Activated naive CD8-positive, alpha-beta T cell treated with anti-CD3 and anti-CD28 coated beads, Interleukin-2, amount 10 ng/mL, durations not matched to agents 7 days and 5 days (primary cell): ENCODE measurements around the gene FRG2. TPM values are rescaled to one million over a fixed set of nuclear protein-coding genes. Genes with fewer than 3 reads are reported as not detected.
A peak's percentile ranks its signal among the peaks of the same experiment; 100 is the strongest.
"Not testable (repeated sequence)": the region's sequence is repeated elsewhere in the genome, so short reads cannot be mapped to it uniquely, and the experiment has no call there.

ENCODE experiments used
- ATAC-seq: fragments of 150-1000 bp; cut with Tn5 transposase; one replicate; pipeline ENCODE4 v1.10.0; 2021; ENCODE audit warnings: low read depth, moderate library complexity
- POLR2A ChIA-PET: fragments of 350-600 bp; sonication (Branson Sonifier 250); formaldehyde crosslinking; loops from one replicate; lab custom pipeline; 2021; ENCODE audit warnings: antibody characterized with exemption; lab: Charles Lee
- DNase-seq: peaks from one replicate; pipeline ENCODE4 v3.0.0; 2021
- H3K27ac Mint-ChIP-seq: one replicate; pipeline ENCODE4 v1.8.0; 2022; ENCODE audit warnings: mild to moderate bottlenecking, mixed read lengths
- H3K27me3 Mint-ChIP-seq: one replicate; pipeline ENCODE4 v1.8.0; 2022; ENCODE audit warnings: mild to moderate bottlenecking, moderate library complexity, mixed read lengths
- H3K36me3 Mint-ChIP-seq: one replicate; pipeline ENCODE4 v1.8.0; 2021; ENCODE audit warnings: mild to moderate bottlenecking, mixed read lengths
- H3K4me1 Mint-ChIP-seq: one replicate; pipeline ENCODE4 v1.8.0; 2021; ENCODE audit warnings: mixed read lengths
- H3K4me3 Mint-ChIP-seq: one replicate; pipeline ENCODE4 v1.8.0; 2022; ENCODE audit warnings: mild to moderate bottlenecking, moderate library complexity, mixed read lengths
- H3K9me3 Mint-ChIP-seq: one replicate; pipeline ENCODE4 v1.8.0; 2021; ENCODE audit warnings: mixed read lengths
- total RNA-seq, 2 experiments: library from RNA; stranded (reverse); gene quantifications; one replicate each; pipeline ENCODE4 v1.2.3, GENCODE V29; 2021

FRG2 gene
- total RNA-seq, 2 experiments from 2014 or later, result not detected

DNA sequence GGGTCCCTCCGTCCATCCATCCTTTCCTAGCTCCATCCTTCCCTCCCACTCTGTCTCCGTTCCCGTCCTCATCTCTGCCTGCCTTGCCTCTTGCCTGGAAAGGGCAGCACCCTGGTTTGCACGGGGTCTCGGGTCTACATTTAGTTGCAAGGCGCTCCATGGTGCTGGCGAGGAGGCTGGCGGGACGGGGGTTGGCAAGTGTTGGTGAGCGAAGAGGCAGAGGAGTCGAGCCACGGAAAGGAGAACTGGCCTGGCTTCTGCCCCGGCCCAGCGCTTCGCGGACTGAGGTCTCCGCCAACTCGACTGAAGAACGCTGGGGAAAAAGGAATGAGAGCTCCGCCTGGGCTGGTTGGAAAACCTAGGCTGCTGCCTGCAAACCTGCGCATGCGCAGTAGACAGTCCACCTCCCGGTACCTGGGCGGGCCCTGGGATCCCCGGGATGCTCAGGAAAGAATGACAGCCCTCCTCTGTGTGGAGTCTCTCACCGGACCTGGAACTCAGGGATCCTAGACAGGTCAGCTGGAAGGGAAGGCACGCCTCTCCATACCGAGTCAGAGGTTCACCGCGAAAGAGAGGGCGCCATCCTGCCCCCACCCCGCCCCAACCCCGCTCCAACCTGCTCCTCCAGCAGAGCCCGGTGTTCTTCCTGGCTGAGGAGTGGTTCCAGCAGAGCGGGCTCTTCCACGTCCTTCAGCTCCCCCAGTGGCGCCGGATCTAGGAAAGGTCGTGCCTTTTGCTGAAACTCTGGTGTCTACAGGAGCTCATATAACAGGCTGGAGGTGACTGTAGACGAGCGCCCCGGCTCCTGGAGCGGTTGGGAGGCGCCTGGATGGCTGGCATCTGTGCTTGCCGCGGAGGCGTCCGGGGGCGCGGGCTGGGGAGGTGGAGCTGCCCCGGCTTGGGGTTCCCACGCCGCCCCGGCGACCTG lies 6.0 kb downstream of the FRG2 start:
- DNase-seq, result peak; percentile 58
- H3K9me3 Mint-ChIP-seq, result peaks cover 9% of the 10 kb centered on the region
- peaks cover 51% of the 10 kb centered on the region for H3K27me3 Mint-ChIP-seq
- POLR2A ChIA-PET, result no interaction called here
- H3K4me1 Mint-ChIP-seq, result peaks cover 18% of the 10 kb centered on the region
- H3K4me3 Mint-ChIP-seq, result peak overlapping the region; percentile 70
- peak overlapping the region; percentile 34 for H3K27ac Mint-ChIP-seq
- ATAC-seq, result no peak
- peaks cover 10% of the 10 kb centered on the region for H3K36me3 Mint-ChIP-seq

GRCh38 chr4:190019859-190020463 lies 7.1 kb downstream of the FRG2 start:
- POLR2A ChIA-PET, result not testable (repeated sequence)

GRCh38 chr4:190019023-190019858 lies 7.8 kb downstream of the FRG2 start:
- Mint-ChIP-seq H3K4me1 (peaks cover 22% of the 10 kb centered on the region), H3K27me3 (peaks cover 62% of the 10 kb centered on the region), H3K4me3 (peak overlapping the region; percentile 40), H3K9me3 (peaks cover 9% of the 10 kb centered on the region), H3K36me3 (peaks cover 12% of the 10 kb centered on the region), H3K27ac (peak overlapping the region; percentile 83)
- DNase-seq, result no peak
- ATAC-seq, result no peak
- POLR2A ChIA-PET, result no interaction called here

More at GRCh38 chr4:190019859-190020463, 7.1 kb downstream of the FRG2 start:
- H3K27me3 Mint-ChIP-seq, result peaks cover 58% of the 10 kb centered on the region
- H3K9me3 Mint-ChIP-seq, ATAC-seq, DNase-seq: not testable (repeated sequence)
- H3K36me3 Mint-ChIP-seq, result peaks cover 12% of the 10 kb centered on the region
- peak overlapping the region; percentile 83 for H3K27ac Mint-ChIP-seq
- peaks cover 22% of the 10 kb centered on the region for H3K4me1 Mint-ChIP-seq
- peak overlapping the region; percentile 40 for H3K4me3 Mint-ChIP-seq

DNA sequence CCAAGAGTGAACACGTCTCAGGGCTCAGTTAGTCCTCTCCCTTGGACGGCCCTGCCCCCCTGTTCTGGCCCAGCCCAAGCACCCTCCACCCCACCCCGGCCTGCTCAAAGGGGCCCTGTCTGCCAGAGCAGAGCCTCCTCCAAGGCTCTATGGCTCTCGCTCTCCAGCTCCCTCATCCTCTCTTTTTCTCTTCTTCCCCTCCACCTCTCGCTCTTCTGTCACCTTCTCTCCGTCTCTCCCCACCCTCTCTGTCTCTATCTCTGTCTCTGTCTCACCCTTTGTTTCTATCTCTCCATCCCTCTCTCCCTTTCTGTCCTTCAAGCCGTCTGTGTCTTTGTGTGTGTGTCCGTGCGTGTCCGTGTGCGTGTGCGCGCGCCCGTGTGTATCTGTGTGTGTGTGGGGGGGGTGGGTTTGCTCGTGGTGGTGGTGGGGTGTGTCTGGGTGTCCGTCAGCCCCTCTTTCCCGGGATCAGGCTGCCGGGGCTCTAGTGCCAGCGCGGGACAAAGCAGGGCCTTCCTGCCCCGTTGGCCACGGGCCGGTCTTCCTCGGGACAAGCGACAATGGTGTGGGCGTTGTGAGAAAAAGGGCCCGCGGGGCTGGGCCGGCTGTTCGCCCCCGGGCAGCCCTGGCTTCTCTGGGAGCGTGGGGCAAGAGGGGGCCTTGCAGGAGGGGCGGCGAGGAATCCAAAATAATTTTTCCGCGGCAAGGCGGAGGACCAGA lies 8.7 kb downstream of the FRG2 start:
- peaks cover 8% of the 10 kb centered on the region for H3K9me3 Mint-ChIP-seq
- POLR2A ChIA-PET, result no interaction called here
- peaks cover 67% of the 10 kb centered on the region for H3K27me3 Mint-ChIP-seq
- DNase-seq (no peak), ATAC-seq (no peak)
- peak overlapping the region; percentile 76 for H3K27ac Mint-ChIP-seq
- H3K4me1 Mint-ChIP-seq, result peaks cover 21% of the 10 kb centered on the region
- peak overlapping the region; percentile 12 for H3K4me3 Mint-ChIP-seq
- H3K36me3 Mint-ChIP-seq, result peaks cover 12% of the 10 kb centered on the region

GRCh38 chr4:190017357-190018200 lies 9.5 kb downstream of the FRG2 start:
- POLR2A ChIA-PET, result no interaction called here
- H3K27ac Mint-ChIP-seq, result peak overlapping the region; percentile 61
- H3K4me3 Mint-ChIP-seq, result no peak overlapping the region
- peaks cover 12% of the 10 kb centered on the region for H3K36me3 Mint-ChIP-seq
- peaks cover 19% of the 10 kb centered on the region for H3K4me1 Mint-ChIP-seq
- DNase-seq, result no peak
- peaks cover 8% of the 10 kb centered on the region for H3K9me3 Mint-ChIP-seq
- ATAC-seq, result no peak
- peaks cover 72% of the 10 kb centered on the region for H3K27me3 Mint-ChIP-seq

DNA sequence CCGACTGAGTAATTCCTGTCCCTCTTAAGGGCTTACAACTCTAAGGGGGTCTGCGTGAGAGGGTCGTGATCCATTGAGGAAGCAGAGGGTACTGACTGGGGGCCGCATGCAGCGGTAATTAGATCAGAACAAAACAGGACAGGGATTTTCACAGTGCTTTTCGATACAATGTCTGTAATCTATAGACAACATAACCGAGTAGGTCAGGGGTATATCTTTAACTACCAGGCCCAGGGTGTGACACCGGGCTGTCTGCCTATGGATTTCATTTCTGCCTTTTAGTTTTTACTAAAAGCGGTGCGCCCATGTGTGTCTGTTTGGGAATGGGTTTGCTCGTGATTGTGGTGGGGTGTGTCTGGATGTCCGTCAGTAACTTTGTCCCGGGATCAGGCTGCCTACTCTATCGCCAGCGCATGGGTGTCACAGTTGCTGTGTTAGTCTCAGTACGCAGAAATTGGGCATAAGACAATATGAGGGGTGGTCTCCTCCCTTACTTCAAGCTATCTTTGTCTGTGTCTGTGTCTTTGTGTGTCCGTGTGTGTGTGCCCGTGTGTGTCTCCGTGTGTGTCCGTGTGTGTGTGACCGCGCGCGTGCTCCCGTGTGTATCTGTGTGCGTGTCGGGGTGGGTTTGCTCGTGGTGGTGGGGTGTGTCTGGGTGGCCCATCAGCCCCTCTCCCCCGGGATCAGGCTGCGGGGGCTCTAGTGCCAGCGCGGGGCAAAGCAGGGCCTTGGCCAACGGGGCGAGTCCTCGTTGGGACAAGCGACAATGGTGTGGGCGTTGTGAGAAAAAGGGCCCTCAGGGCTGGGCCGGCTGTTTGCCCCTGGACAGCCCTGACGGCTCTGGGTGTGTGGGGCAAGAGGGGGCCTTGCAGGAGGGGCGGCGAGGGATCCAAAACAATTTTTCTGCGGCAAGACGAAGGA lies 10.4 kb downstream of the FRG2 start:
- ATAC-seq (no peak), DNase-seq (no peak)
- peak overlapping the region; percentile 54 for H3K27ac Mint-ChIP-seq
- H3K9me3 Mint-ChIP-seq, result peaks cover 8% of the 10 kb centered on the region
- peaks cover 19% of the 10 kb centered on the region for H3K4me1 Mint-ChIP-seq
- peaks cover 74% of the 10 kb centered on the region for H3K27me3 Mint-ChIP-seq
- H3K4me3 Mint-ChIP-seq, result peak overlapping the region; percentile 31
- H3K36me3 Mint-ChIP-seq, result peaks cover 12% of the 10 kb centered on the region
- POLR2A ChIA-PET, result no interaction called here

- POLR2A ChIA-PET, result no interaction called here
- peak; percentile 32 for DNase-seq
- Mint-ChIP-seq H3K27ac (peak overlapping the region; percentile 28), H3K4me1 (peaks cover 15% of the 10 kb centered on the region), H3K9me3 (peaks cover 8% of the 10 kb centered on the region), H3K36me3 (peaks cover 11% of the 10 kb centered on the region), H3K4me3 (peak overlapping the region; percentile 31), H3K27me3 (peaks cover 73% of the 10 kb centered on the region)
- ATAC-seq, result no peak
These were observed 11.3 kb downstream of the FRG2 start for GRCh38 chr4:190015538-190016368.

DNA sequence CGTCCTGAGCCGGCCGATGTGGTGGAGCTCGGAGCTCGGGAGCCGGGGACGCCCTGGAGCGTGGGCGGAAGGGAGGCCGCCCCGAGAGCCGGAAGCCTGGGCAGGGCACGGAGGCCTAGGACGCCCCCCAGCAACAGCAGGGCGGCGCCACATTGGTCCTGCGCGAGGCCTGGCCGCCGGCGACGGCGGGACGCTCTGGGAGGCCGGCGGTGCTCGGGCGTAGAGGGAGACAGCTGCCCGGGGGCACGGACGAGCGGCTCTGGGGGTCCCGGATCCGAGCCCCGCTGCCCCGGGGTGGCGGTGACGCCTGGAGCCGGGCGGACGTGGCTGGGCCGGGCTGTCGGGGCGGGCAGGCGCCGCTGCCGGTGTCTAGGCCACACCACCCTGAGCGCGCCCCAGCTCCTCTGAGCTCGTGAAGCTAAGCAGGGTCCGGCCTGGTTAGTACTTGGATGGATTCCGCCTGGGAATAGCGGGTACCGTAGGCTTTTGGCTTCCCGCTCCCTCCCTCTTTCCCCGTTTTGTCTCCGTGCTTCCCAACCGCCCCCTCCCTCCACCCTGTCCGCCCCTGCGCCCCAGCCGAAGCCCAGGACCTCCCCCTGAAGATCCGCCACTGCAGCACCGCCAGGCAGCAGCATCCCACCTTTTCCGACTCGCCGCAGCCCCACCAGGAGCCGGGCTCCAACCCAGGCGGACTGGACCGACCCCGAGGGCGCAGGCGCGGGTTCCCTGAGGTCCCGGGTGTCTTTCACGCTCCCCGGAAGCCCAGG lies 12.1 kb downstream of the FRG2 start:
- Mint-ChIP-seq H3K27ac (no peak overlapping the region), H3K27me3 (peaks cover 65% of the 10 kb centered on the region), H3K36me3 (peaks cover 9% of the 10 kb centered on the region), H3K4me3 (peak overlapping the region; percentile 39), H3K4me1 (peaks cover 11% of the 10 kb centered on the region), H3K9me3 (peaks cover 8% of the 10 kb centered on the region)
- peak; percentile 51 for DNase-seq
- peak; percentile 50 for ATAC-seq
- POLR2A ChIA-PET, result no interaction called here

- ATAC-seq, H3K27me3 Mint-ChIP-seq, DNase-seq, H3K36me3 Mint-ChIP-seq, H3K4me1 Mint-ChIP-seq, H3K27ac Mint-ChIP-seq, POLR2A ChIA-PET, H3K9me3 Mint-ChIP-seq, H3K4me3 Mint-ChIP-seq: not testable (repeated sequence)
These were observed 37.1 kb downstream of the FRG2 start for GRCh38 chr4:189989941-189990340.

GRCh38 chr4:189988877-189989431 lies 38.1 kb downstream of the FRG2 start:
- no peak overlapping the region for H3K27ac Mint-ChIP-seq
- ATAC-seq, result no peak
- no peaks in the 10 kb centered on the region for H3K27me3 Mint-ChIP-seq
- no peaks in the 10 kb centered on the region for H3K36me3 Mint-ChIP-seq
- no peaks in the 10 kb centered on the region for H3K9me3 Mint-ChIP-seq
- DNase-seq, result no peak
- no peak overlapping the region for H3K4me3 Mint-ChIP-seq
- POLR2A ChIA-PET, result no interaction called here
- peaks cover 3% of the 10 kb centered on the region for H3K4me1 Mint-ChIP-seq
